H9 (cell line): ENCODE data around the gene USP36. TPM values are rescaled to one million over a fixed set of nuclear protein-coding genes. Genes with fewer than 3 reads are reported as not detected.

Source experiments
- DNase-seq: peaks from one replicate; pipeline ENCODE4 v3.0.0-alpha.2; 2017
- H2AFZ ChIP-seq: one replicate; pipeline ENCODE4 v1.6.1; 2013; ENCODE audit warnings: mild to moderate bottlenecking, low read length, control low read depth, moderate library complexity
- H2AK5ac ChIP-seq: 2 replicates; pipeline ENCODE4 v1.6.1; 2013; ENCODE audit warnings: low read length, control low read depth, mixed read lengths; ENCODE audit not compliant: insufficient read length
- H2BK120ac ChIP-seq: one replicate; pipeline ENCODE4 v1.6.1; 2013; ENCODE audit warnings: low read depth, mild to moderate bottlenecking, low read length, control low read depth, inconsistent platforms; ENCODE audit not compliant: poor library complexity, severe bottlenecking
- H2BK12ac ChIP-seq: 2 replicates; pipeline ENCODE4 v1.6.1; 2013; ENCODE audit warnings: low read length, control low read depth, mixed read lengths, low read depth; ENCODE audit not compliant: insufficient read length
- H2BK15ac ChIP-seq: 2 replicates; pipeline ENCODE4 v1.6.1; 2013; ENCODE audit warnings: low read depth, low read length, control low read depth
- H2BK20ac ChIP-seq: one replicate; pipeline ENCODE4 v1.6.1; 2013; ENCODE audit warnings: low read depth, mild to moderate bottlenecking, low read length, control low read depth, inconsistent platforms; ENCODE audit not compliant: poor library complexity, severe bottlenecking
- H2BK5ac ChIP-seq: 2 replicates; pipeline ENCODE4 v1.6.1; 2013; ENCODE audit warnings: low read length, control low read depth, mixed read lengths; ENCODE audit not compliant: insufficient read length
- H3K14ac ChIP-seq: 2 replicates; pipeline ENCODE4 v1.6.1; 2013; ENCODE audit warnings: low read length, control low read depth; ENCODE audit not compliant: insufficient read depth
- H3K18ac ChIP-seq: 2 replicates; pipeline ENCODE4 v1.6.1; 2013; ENCODE audit warnings: low read depth, mild to moderate bottlenecking, mixed read lengths, low read length, control low read depth; ENCODE audit not compliant: insufficient read length
- H3K23ac ChIP-seq: 2 replicates; pipeline ENCODE4 v1.6.1; 2013; ENCODE audit warnings: low read length, control low read depth, mixed read lengths, low read depth; ENCODE audit not compliant: insufficient read length
- H3K23me2 ChIP-seq: 2 replicates; pipeline ENCODE4 v1.6.1; 2013; ENCODE audit warnings: low read depth, mild to moderate bottlenecking, mixed read lengths, low read length, control low read depth; ENCODE audit not compliant: insufficient read length, poor library complexity, severe bottlenecking
- H3K27ac ChIP-seq: 2 replicates; pipeline ENCODE4 v1.5.1; 2013; ENCODE audit warnings: low read length, control low read depth, mixed read lengths, low read depth; ENCODE audit not compliant: insufficient read length
- H3K27me3 ChIP-seq: 2 replicates; pipeline ENCODE4 v1.6.1; 2013; ENCODE audit warnings: low read length, control low read depth, inconsistent platforms; ENCODE audit not compliant: insufficient read depth
- H3K4ac ChIP-seq: 2 replicates; pipeline ENCODE4 v1.6.1; 2013; ENCODE audit warnings: low read depth, mild to moderate bottlenecking, control low read depth, inconsistent platforms, low read length, moderate library complexity
- H3K4me1 ChIP-seq: 2 replicates; pipeline ENCODE4 v1.6.1; 2013; ENCODE audit warnings: low read length, control low read depth, inconsistent platforms; ENCODE audit not compliant: insufficient read depth
- H3K4me2 ChIP-seq: 2 replicates; pipeline ENCODE4 v1.6.1; 2013; ENCODE audit warnings: low read length, control low read depth, mixed read lengths; ENCODE audit not compliant: insufficient read length, insufficient read depth
- H3K56ac ChIP-seq: 2 replicates; pipeline ENCODE4 v1.6.1; 2013; ENCODE audit warnings: low read depth, mild to moderate bottlenecking, mixed read lengths, low read length, control low read depth; ENCODE audit not compliant: insufficient read length
- H3K79me1 ChIP-seq: 2 replicates; pipeline ENCODE4 v1.6.1; 2013; ENCODE audit warnings: low read depth, mild to moderate bottlenecking, moderate library complexity, low read length, control low read depth, inconsistent platforms; ENCODE audit not compliant: insufficient read depth, poor library complexity, severe bottlenecking
- H3K79me2 ChIP-seq: 2 replicates; pipeline ENCODE4 v1.6.1; 2013; ENCODE audit warnings: low read length, control low read depth, inconsistent platforms; ENCODE audit not compliant: insufficient read depth
- H3K9ac ChIP-seq: 2 replicates; pipeline ENCODE4 v1.6.1; 2013; ENCODE audit warnings: low read length, control low read depth, mixed read lengths; ENCODE audit not compliant: insufficient read length; ENCODE audit errors: extremely low read depth
- H3K9me3 ChIP-seq: one replicate; pipeline ENCODE4 v1.6.1; 2013; ENCODE audit warnings: low read depth, low read length, inconsistent platforms; ENCODE audit not compliant: control insufficient read depth
- H3T11ph ChIP-seq: one replicate; pipeline ENCODE4 v1.6.1; 2013; ENCODE audit warnings: mild to moderate bottlenecking, low read length, control low read depth, inconsistent platforms
- H4K20me1 ChIP-seq: one replicate; pipeline ENCODE4 v1.6.1; 2013; ENCODE audit not compliant: control insufficient read depth, insufficient read length, insufficient read depth
- H4K5ac ChIP-seq: 2 replicates; pipeline ENCODE4 v1.6.1; 2013; ENCODE audit warnings: low read depth, mild to moderate bottlenecking, mixed read lengths, low read length, control low read depth; ENCODE audit not compliant: insufficient read length
- H4K8ac ChIP-seq: replicated peaks from 2 replicates; pipeline ENCODE4 v1.6.1; 2013; ENCODE audit warnings: low read length, control low read depth, mixed read lengths, low read depth; ENCODE audit not compliant: insufficient read length
- H4K91ac ChIP-seq: 2 replicates; pipeline ENCODE4 v1.6.1; 2013; ENCODE audit warnings: low read depth, mild to moderate bottlenecking, moderate library complexity, mixed read lengths, low read length, control low read depth; ENCODE audit not compliant: insufficient read length
- H3K27ac Mint-ChIP-seq, 3 experiments: 2 replicates in 2 of 3; 3 replicates in 1 of 3; pipeline ENCODE4 v1.8.0; 2020 to 2021; ENCODE audit warnings: mixed read lengths in 3 of 3, mild to moderate bottlenecking in 1 of 3, moderate library complexity in 1 of 3
- H3K27me3 Mint-ChIP-seq: 2 replicates; pipeline ENCODE4 v1.8.0; 2021; ENCODE audit warnings: low read depth, mild to moderate bottlenecking, moderate library complexity, mixed read lengths
- H3K36me3 Mint-ChIP-seq, 3 experiments: 2 replicates in 2 of 3; 3 replicates in 1 of 3; pipeline ENCODE4 v1.8.0; 2020 to 2021; ENCODE audit warnings: low read depth in 3 of 3, mixed read lengths in 3 of 3; ENCODE audit not compliant: insufficient read depth in 1 of 3
- H3K4me1 Mint-ChIP-seq, 2 experiments: 2 replicates each; pipeline ENCODE4 v1.8.0; 2020; ENCODE audit warnings: mixed read lengths in 2 of 2
- H3K4me3 Mint-ChIP-seq, 2 experiments: 2 replicates in 1 of 2; 3 replicates in 1 of 2; pipeline ENCODE4 v1.8.0; 2020 to 2021; ENCODE audit warnings: mild to moderate bottlenecking in 2 of 2, mixed read lengths in 2 of 2, moderate library complexity in 1 of 2
- H3K9me3 Mint-ChIP-seq, 2 experiments: 2 replicates in 1 of 2; 3 replicates in 1 of 2; pipeline ENCODE4 v1.8.0; 2020; ENCODE audit warnings: mild to moderate bottlenecking in 2 of 2, mixed read lengths in 2 of 2, moderate library complexity in 1 of 2
- CTCF ChIP-seq: fragments of 200-600 bp; sonication (generic); conservative IDR thresholded peaks from 3 replicates; pipeline ENCODE4 v1.8.0; 2021; ENCODE audit warnings: antibody characterized with exemption, mild to moderate bottlenecking
- whole genome bisulfite sequencing: extraction: QIAGEN DNeasy Blood & Tissue Kit; methylation state at CpG from one replicate; pipeline ENCODE4 v1.1.7; 2013; ENCODE audit warnings: missing lambda C conversion rate, low lambda C conversion rate, mixed read lengths; ENCODE audit not compliant: insufficient read length; ENCODE audit errors: extremely low coverage; 5-methylcytosine and 5-hydroxymethylcytosine counted together
- total RNA-seq: library from RNA; stranded (reverse); gene quantifications from 2 replicates; pipeline ENCODE4 v1.2.1, GENCODE V29; 2021

The USP36 gene
- total RNA-seq, 1 experiment from 2014 or later = 106 TPM

DNA sequence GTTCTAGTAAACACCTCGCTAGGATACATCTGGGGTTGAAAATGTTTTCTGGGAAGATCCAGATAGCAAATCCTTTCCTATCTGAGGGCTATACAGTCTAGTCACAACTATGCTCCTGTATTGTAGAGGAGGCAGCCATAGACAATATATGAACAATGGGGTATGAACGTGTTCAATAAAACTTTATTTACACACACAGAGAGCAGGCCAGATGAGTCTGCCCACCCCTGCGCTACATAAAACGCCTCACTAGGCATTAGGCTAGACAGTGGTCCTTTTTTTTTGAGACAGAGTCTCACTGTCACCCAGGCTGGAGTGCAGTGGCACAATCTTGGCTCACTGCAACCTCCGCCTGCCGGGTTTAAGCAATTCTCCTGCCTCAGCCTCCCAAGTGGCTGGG lies 11.1 kb downstream of the USP36 start:
- peaks cover 6% of the 10 kb centered on the region; the same call in 1 of the 2 replicates for H3K79me2 ChIP-seq
- no CpG with 5 or more reads among the region's 6 CpGs for WGBS

More for the DNA sequence above, 11.1 kb downstream of the USP36 start:
- Histone ChIP-seq H3T11ph (no peak overlapping the region), H3K14ac (no peak overlapping the region), H3K4ac (no peak overlapping the region), H3K23ac (no peak overlapping the region), H4K5ac (no peak overlapping the region), H3K23me2 (no peaks in the 10 kb centered on the region), H3K18ac (no peak overlapping the region), H3K79me1 (peaks cover 2% of the 10 kb centered on the region), H2BK120ac (no peak overlapping the region), H2BK20ac (no peak overlapping the region), H3K27me3 (no peaks in the 10 kb centered on the region), H2BK15ac (no peak overlapping the region), H4K8ac (no peak overlapping the region), H3K4me1 (no peaks in the 10 kb centered on the region), H2BK5ac (no peak overlapping the region), H3K4me2 (no peak overlapping the region), H2AK5ac (no peak overlapping the region), H4K91ac (no peak overlapping the region), H3K9ac (no peak overlapping the region), H3K56ac (no peak overlapping the region), H2AFZ (no peak overlapping the region), H3K9me3 (no peaks in the 10 kb centered on the region), H3K27ac (no peak overlapping the region), H2BK12ac (no peak overlapping the region), H4K20me1 (no peaks in the 10 kb centered on the region)
- no peak for DNase-seq
- H3K9me3 Mint-ChIP-seq = no peaks in the 10 kb centered on the region
- peaks cover 59 to 93% (median 92%) of the 10 kb centered on the region in 3 experiments for H3K36me3 Mint-ChIP-seq
- TF ChIP-seq CTCF = no peak
- no peaks in the 10 kb centered on the region for H3K27me3 Mint-ChIP-seq
- no peaks in the 10 kb centered on the region for H3K4me1 Mint-ChIP-seq
- no peak overlapping the region for H3K27ac Mint-ChIP-seq
- H3K4me3 Mint-ChIP-seq = no peak overlapping the region
